Measurements from ENCODE around the gene ENOPH1.

The ENOPH1 gene

GRCh38 chr4:82423245-82424054, 6.9 kb upstream of the ENOPH1 start:
- in situ Hi-C loops (cut with HindIII; ENCODE audit: low pct_ligation_motif_present, low pct_unique_long_range_greater_than_20kb, low sequenced_read_pairs) = no loop called here
- peak; percentile 80 for DNase-seq

- no peak for DNase-seq
- in situ Hi-C loops (cut with HindIII; ENCODE audit: low pct_ligation_motif_present, low pct_unique_long_range_greater_than_20kb, low sequenced_read_pairs) = no loop called here
These were observed 4.9 kb upstream of the ENOPH1 start for GRCh38 chr4:82425478-82425877.

- no peak for DNase-seq
- in situ Hi-C loops (cut with HindIII; ENCODE audit: low pct_ligation_motif_present, low pct_unique_long_range_greater_than_20kb, low sequenced_read_pairs) = no loop called here
These were observed 1.8 kb upstream of the ENOPH1 start for GRCh38 chr4:82428526-82428968.

GRCh38 chr4:82428969-82429727, 1.2 kb upstream of the ENOPH1 start:
- in situ Hi-C loops (cut with HindIII; ENCODE audit: low pct_ligation_motif_present, low pct_unique_long_range_greater_than_20kb, low sequenced_read_pairs) = no loop called here

GRCh38 chr4:82429728-82430192, 630 bp upstream of the ENOPH1 start:
- in situ Hi-C loops (cut with HindIII; ENCODE audit: low pct_ligation_motif_present, low pct_unique_long_range_greater_than_20kb, low sequenced_read_pairs) = no loop called here

More at GRCh38 chr4:82428969-82429727, 1.2 kb upstream of the ENOPH1 start:
- DNase-seq = peak; percentile 88

GRCh38 chr4:82430964-82431745, 765 bp downstream of the ENOPH1 start:
- peak; percentile 52 for DNase-seq
- in situ Hi-C loops (cut with HindIII; ENCODE audit: low pct_ligation_motif_present, low pct_unique_long_range_greater_than_20kb, low sequenced_read_pairs) = no loop called here

More at GRCh38 chr4:82429728-82430192, 630 bp upstream of the ENOPH1 start:
- peak; percentile 42 for DNase-seq

GRCh38 chr4:82431831-82432230, 1.4 kb downstream of the ENOPH1 start:
- no peak for DNase-seq
- in situ Hi-C loops (cut with HindIII; ENCODE audit: low pct_ligation_motif_present, low pct_unique_long_range_greater_than_20kb, low sequenced_read_pairs) = no loop called here

GRCh38 chr4:82432596-82432995, 2.2 kb downstream of the ENOPH1 start:
- DNase-seq = no peak
- in situ Hi-C loops (cut with HindIII; ENCODE audit: low pct_ligation_motif_present, low pct_unique_long_range_greater_than_20kb, low sequenced_read_pairs) = no loop called here

GRCh38 chr4:82433791-82434190, 3.4 kb downstream of the ENOPH1 start:
- in situ Hi-C loops (cut with HindIII; ENCODE audit: low pct_ligation_motif_present, low pct_unique_long_range_greater_than_20kb, low sequenced_read_pairs) = no loop called here
- no peak for DNase-seq

- in situ Hi-C loops (cut with HindIII; ENCODE audit: low pct_ligation_motif_present, low pct_unique_long_range_greater_than_20kb, low sequenced_read_pairs) = no loop called here
These were observed 4.6 kb downstream of the ENOPH1 start for GRCh38 chr4:82434949-82435348.

GRCh38 chr4:82436130-82436529, 5.7 kb downstream of the ENOPH1 start:
- in situ Hi-C loops (cut with HindIII; ENCODE audit: low pct_ligation_motif_present, low pct_unique_long_range_greater_than_20kb, low sequenced_read_pairs) = no loop called here
- no peak for DNase-seq

More at GRCh38 chr4:82434949-82435348, 4.6 kb downstream of the ENOPH1 start:
- no peak for DNase-seq

- no peak for DNase-seq
- in situ Hi-C loops (cut with HindIII; ENCODE audit: low pct_ligation_motif_present, low pct_unique_long_range_greater_than_20kb, low sequenced_read_pairs) = no loop called here
These were observed 6.4 kb downstream of the ENOPH1 start for GRCh38 chr4:82436780-82437179.

- DNase-seq = no peak
- in situ Hi-C loops (cut with HindIII; ENCODE audit: low pct_ligation_motif_present, low pct_unique_long_range_greater_than_20kb, low sequenced_read_pairs) = no loop called here
These were observed 7.1 kb downstream of the ENOPH1 start for GRCh38 chr4:82437285-82438005.

- in situ Hi-C loops (cut with HindIII; ENCODE audit: low pct_ligation_motif_present, low pct_unique_long_range_greater_than_20kb, low sequenced_read_pairs) = no loop called here
- DNase-seq = no peak
These were observed 8.7 kb downstream of the ENOPH1 start for GRCh38 chr4:82439088-82439487.

GRCh38 chr4:82447886-82448285, 17.5 kb downstream of the ENOPH1 start:
- DNase-seq = no peak
- in situ Hi-C loops (cut with HindIII; ENCODE audit: low pct_ligation_motif_present, low pct_unique_long_range_greater_than_20kb, low sequenced_read_pairs) = no loop called here

GRCh38 chr4:82450966-82451755, 20.8 kb downstream of the ENOPH1 start:
- no peak for DNase-seq
- in situ Hi-C loops (cut with HindIII; ENCODE audit: low pct_ligation_motif_present, low pct_unique_long_range_greater_than_20kb, low sequenced_read_pairs) = loop anchor here (25.0 kb wide), 1 partner anchor 286 kb away; no protein-coding TSS in a partner anchor

GRCh38 chr4:82452026-82452425, 21.6 kb downstream of the ENOPH1 start:
- DNase-seq = no peak
- in situ Hi-C loops (cut with HindIII; ENCODE audit: low pct_ligation_motif_present, low pct_unique_long_range_greater_than_20kb, low sequenced_read_pairs) = loop anchor here (25.0 kb wide), 1 partner anchor 285 kb away; no protein-coding TSS in a partner anchor

All from ACHN (cell line).